OCI-LY1 (cell line): ENCODE measurements around the gene GFOD2.

ENCODE experiments used
- H2AFZ ChIP-seq: fragments of 200-600 bp; sonication (generic), shearing (Covaris generic); 2 replicates; pipeline ENCODE4 v1.6.0; 2014; ENCODE audit warnings: antibody characterized with exemption, mild to moderate bottlenecking, low read length
- H3F3A ChIP-seq: fragments of 200-600 bp; sonication (generic), shearing (Covaris generic); 2 replicates; pipeline ENCODE4 v1.6.0; 2014; ENCODE audit warnings: mild to moderate bottlenecking, antibody characterized with exemption, low read length, moderate library complexity; ENCODE audit not compliant: insufficient read depth
- H3K27ac ChIP-seq: fragments of 200-600 bp; sonication (generic); 2 replicates; pipeline ENCODE4 v1.5.1; 2014; ENCODE audit warnings: low read length, mixed run types, mild to moderate bottlenecking, low read depth; ENCODE audit not compliant: poor library complexity, severe bottlenecking
- H3K27me3 ChIP-seq: fragments of 200-600 bp; sonication (generic); 2 replicates; pipeline ENCODE4 v1.6.0; 2014; ENCODE audit warnings: antibody characterized with exemption, mild to moderate bottlenecking, low read length, moderate library complexity; ENCODE audit not compliant: insufficient read depth
- H3K36me3 ChIP-seq: fragments of 200-600 bp; sonication (generic); 2 replicates; pipeline ENCODE4 v1.6.1; 2014; ENCODE audit warnings: mild to moderate bottlenecking, antibody characterized with exemption, low read length, moderate library complexity, mixed read lengths; ENCODE audit not compliant: insufficient read depth
- H3K4me1 ChIP-seq: fragments of 200-600 bp; sonication (generic); 2 replicates; pipeline ENCODE4 v1.5.1; 2014; ENCODE audit warnings: mild to moderate bottlenecking, low read length, moderate library complexity; ENCODE audit not compliant: insufficient read depth, severe bottlenecking
- H3K4me2 ChIP-seq: fragments of 200-600 bp; sonication (generic), shearing (Covaris generic); 2 replicates; pipeline ENCODE4 v1.6.1; 2014; ENCODE audit warnings: low read length
- H3K4me3 ChIP-seq: fragments of 200-600 bp; sonication (generic); 2 replicates; pipeline ENCODE4 v1.5.1; 2014; ENCODE audit warnings: low read length, low read depth, mild to moderate bottlenecking, mixed read lengths; ENCODE audit not compliant: poor library complexity, severe bottlenecking
- H3K79me2 ChIP-seq: fragments of 200-600 bp; shearing (Covaris generic); 2 replicates; pipeline ENCODE4 v1.6.1; 2016; ENCODE audit warnings: mixed run types, low read length, mixed read lengths; ENCODE audit not compliant: insufficient read depth
- H3K9ac ChIP-seq: fragments of 200-600 bp; sonication (generic), shearing (Covaris generic); 2 replicates; pipeline ENCODE4 v1.6.1; 2014; ENCODE audit warnings: mild to moderate bottlenecking, low read length, mixed read lengths
- H3K9me2 ChIP-seq: fragments of 200-600 bp; sonication (generic), shearing (Covaris generic); 2 replicates; pipeline ENCODE4 v1.6.1; 2014; ENCODE audit warnings: low read depth, mild to moderate bottlenecking, low read length, mixed read lengths
- H3K9me3 ChIP-seq: fragments of 200-600 bp; shearing (Covaris generic); 2 replicates; pipeline ENCODE4 v1.6.1; 2014; ENCODE audit warnings: low read length, mixed read lengths
- H4K20me1 ChIP-seq: fragments of 200-600 bp; sonication (generic), shearing (Covaris generic); 2 replicates; pipeline ENCODE4 v1.6.0; 2016; ENCODE audit warnings: mild to moderate bottlenecking, low read length; ENCODE audit not compliant: insufficient read depth
- EZH2 ChIP-seq: fragments of 200-600 bp; sonication (generic), shearing (Covaris generic); IDR thresholded peaks from 2 replicates; pipeline ENCODE4 v1.8.0; 2017; ENCODE audit warnings: borderline replicate concordance, mixed run types, mild to moderate bottlenecking, antibody characterized with exemption, low read length, moderate library complexity, mixed read lengths
- TF ChIP-seq, protein P1 (sequence below): fragments of 200-600 bp; sonication (generic), shearing (Covaris generic); IDR thresholded peaks from 2 replicates; pipeline ENCODE4 v1.5.1; 2017; ENCODE audit warnings: mild to moderate bottlenecking, antibody characterized with exemption, low read length, moderate library complexity, mixed read lengths

The GFOD2 gene

DNA sequence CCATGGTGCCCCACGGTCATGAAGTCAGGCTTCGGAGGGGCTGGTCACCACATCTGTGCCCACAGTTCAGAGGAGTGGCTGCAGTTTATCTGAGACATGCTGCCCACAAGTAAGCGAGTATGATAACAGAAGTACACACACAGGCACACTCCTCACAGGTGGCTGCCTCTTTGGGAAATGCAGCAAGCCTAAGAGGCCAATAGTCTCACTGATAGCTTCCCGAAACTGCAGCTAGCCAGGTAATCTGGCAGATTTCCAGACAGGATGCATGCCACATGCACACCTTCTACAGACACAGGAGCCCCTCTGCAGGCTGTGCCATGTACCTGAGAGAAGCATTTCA lies 12.6 kb upstream of the GFOD2 start:
- no peaks in the 10 kb centered on the region for H3K27me3 ChIP-seq
- no peak overlapping the region for H2AFZ ChIP-seq
- H3K9me3 ChIP-seq, result no peaks in the 10 kb centered on the region
- TF ChIP-seq, protein P1, sequence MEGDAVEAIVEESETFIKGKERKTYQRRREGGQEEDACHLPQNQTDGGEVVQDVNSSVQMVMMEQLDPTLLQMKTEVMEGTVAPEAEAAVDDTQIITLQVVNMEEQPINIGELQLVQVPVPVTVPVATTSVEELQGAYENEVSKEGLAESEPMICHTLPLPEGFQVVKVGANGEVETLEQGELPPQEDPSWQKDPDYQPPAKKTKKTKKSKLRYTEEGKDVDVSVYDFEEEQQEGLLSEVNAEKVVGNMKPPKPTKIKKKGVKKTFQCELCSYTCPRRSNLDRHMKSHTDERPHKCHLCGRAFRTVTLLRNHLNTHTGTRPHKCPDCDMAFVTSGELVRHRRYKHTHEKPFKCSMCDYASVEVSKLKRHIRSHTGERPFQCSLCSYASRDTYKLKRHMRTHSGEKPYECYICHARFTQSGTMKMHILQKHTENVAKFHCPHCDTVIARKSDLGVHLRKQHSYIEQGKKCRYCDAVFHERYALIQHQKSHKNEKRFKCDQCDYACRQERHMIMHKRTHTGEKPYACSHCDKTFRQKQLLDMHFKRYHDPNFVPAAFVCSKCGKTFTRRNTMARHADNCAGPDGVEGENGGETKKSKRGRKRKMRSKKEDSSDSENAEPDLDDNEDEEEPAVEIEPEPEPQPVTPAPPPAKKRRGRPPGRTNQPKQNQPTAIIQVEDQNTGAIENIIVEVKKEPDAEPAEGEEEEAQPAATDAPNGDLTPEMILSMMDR, result no peak
- no peak for TF ChIP-seq EZH2
- peaks cover 38% of the 10 kb centered on the region for H3K36me3 ChIP-seq
- H3K27ac ChIP-seq, result no peak overlapping the region
- H3K9ac ChIP-seq, result no peak overlapping the region
- H3K9me2 ChIP-seq, result no peaks in the 10 kb centered on the region
- H3K4me2 ChIP-seq, result no peak overlapping the region
- no peaks in the 10 kb centered on the region for H3K79me2 ChIP-seq
- H3K4me1 ChIP-seq, result no peaks in the 10 kb centered on the region
- H3F3A ChIP-seq, result no peaks in the 10 kb centered on the region
- no peaks in the 10 kb centered on the region for H4K20me1 ChIP-seq
- no peak overlapping the region for H3K4me3 ChIP-seq

DNA sequence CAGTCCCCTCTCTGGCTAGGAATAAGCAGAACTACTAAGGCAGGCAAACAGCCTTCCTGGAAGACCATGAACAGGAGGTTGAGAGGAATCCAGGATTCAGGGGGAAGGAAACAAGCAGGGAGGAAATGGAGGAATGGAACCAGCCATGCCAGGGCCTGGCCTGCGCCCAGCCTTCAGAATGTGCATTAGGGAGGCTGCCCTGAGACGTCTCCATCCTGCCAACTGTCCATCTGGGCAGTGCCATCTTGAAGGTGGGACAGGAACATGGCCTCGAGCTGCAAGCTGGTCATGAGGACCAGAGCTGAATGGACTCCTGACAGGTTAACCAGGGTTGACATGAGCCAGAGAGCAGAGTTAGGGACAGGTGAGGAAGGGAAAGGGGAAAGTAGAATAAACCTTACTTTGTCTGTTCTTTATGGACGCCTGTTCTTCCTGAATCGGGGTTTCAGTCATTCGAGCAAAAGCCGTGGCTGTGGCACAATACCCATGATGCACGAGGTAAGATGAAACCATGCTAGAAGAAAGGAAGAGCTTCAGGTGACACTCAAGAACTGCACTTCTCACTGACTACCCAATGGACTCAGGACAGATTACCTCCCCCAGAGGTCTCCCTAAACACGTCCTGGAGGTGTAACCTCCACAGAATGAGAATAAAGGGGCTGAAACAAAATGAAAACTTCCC lies 12.1 kb upstream of the GFOD2 start:
- no peaks in the 10 kb centered on the region for H4K20me1 ChIP-seq
- H3K36me3 ChIP-seq, result peaks cover 43% of the 10 kb centered on the region
- H3K27me3 ChIP-seq, result no peaks in the 10 kb centered on the region
- no peaks in the 10 kb centered on the region for H3K79me2 ChIP-seq
- H2AFZ ChIP-seq, result no peak overlapping the region
- no peak overlapping the region for H3K27ac ChIP-seq
- H3K4me1 ChIP-seq, result no peaks in the 10 kb centered on the region
- H3K4me3 ChIP-seq, result no peak overlapping the region
- H3K4me2 ChIP-seq, result no peak overlapping the region
- H3F3A ChIP-seq, result no peaks in the 10 kb centered on the region
- H3K9ac ChIP-seq, result no peak overlapping the region
- H3K9me2 ChIP-seq, result no peaks in the 10 kb centered on the region
- no peaks in the 10 kb centered on the region for H3K9me3 ChIP-seq
- TF ChIP-seq EZH2, result no peak
- TF ChIP-seq, protein P1, result no peak

DNA sequence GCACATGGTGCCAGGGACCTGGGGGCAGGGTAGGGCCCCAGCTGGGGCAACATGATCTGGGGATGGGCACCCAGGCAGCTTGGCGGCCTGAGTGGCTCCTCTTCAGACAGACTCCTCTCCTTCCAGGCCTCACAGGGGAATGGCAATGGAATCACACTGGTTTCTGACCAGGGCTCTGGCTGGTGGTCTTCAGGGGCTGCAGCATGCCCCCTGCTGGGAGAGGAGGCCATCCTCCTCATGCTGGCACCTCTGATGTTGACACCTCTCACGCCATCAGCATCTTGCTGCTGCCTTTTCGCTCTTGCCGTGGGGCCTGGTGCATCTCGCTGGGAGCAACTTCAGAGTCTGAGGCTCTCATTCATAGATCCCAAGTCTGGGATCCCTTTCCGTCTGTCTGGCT lies 11.2 kb upstream of the GFOD2 start:
- Histone ChIP-seq H3K4me1 (no peaks in the 10 kb centered on the region), H3K27me3 (no peaks in the 10 kb centered on the region), H3K4me3 (no peak overlapping the region), H3K4me2 (no peak overlapping the region), H4K20me1 (no peaks in the 10 kb centered on the region), H3F3A (no peaks in the 10 kb centered on the region), H3K27ac (no peak overlapping the region), H3K9ac (no peak overlapping the region), H2AFZ (no peak overlapping the region), H3K36me3 (peaks cover 48% of the 10 kb centered on the region), H3K79me2 (no peaks in the 10 kb centered on the region), H3K9me2 (no peaks in the 10 kb centered on the region), H3K9me3 (no peaks in the 10 kb centered on the region)
- no peak for TF ChIP-seq EZH2
- TF ChIP-seq, protein P1, result no peak
